Measurements from ENCODE around the gene PRRC2A.

The PRRC2A gene

GRCh38 chr6:31620586-31621319 is at the start of gene PRRC2A:
Gene PRRC2A, plus strand, starts transcription at chr6:31620715. Its CDS starts 2,075 bp downstream, at chr6:31622790.
- DNase-seq: peak in 1 of 2 experiments; percentile 75

GRCh38 chr6:31572041-31572911 is 48.2 kb upstream of the PRRC2A start, which contains the start of gene LTA:
Gene LTA, plus strand, starts transcription at chr6:31572289. Its CDS starts 454 bp downstream, at chr6:31572743.
- DNase-seq: no peak

GRCh38 chr6:31573239-31574105 is 47.0 kb upstream of the PRRC2A start:
- DNase-seq: no peak

DNA sequence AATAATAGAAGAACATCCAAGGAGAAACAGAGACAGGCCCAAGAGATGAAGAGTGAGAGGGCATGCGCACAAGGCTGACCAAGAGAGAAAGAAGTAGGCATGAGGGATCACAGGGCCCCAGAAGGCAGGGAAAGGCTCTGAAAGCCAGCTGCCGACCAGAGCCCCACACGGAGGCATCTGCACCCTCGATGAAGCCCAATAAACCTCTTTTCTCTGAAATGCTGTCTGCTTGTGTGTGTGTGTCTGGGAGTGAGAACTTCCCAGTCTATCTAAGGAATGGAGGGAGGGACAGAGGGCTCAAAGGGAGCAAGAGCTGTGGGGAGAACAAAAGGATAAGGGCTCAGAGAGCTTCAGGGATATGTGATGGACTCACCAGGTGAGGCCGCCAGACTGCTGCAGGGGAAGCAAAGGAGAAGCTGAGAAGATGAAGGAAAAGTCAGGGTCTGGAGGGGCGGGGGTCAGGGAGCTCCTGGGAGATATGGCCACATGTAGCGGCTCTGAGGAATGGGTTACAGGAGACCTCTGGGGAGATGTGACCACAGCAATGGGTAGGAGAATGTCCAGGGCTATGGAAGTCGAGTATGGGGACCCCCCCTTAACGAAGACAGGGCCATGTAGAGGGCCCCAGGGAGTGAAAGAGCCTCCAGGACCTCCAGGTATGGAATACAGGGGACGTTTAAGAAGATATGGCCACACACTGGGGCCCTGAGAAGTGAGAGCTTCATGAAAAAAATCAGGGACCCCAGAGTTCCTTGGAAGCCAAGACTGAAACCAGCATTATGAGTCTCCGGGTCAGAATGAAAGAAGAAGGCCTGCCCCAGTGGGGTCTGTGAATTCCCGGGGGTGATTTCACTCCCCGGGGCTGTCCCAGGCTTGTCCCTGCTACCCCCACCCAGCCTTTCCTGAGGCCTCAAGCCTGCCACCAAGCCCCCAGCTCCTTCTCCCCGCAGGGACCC is 46.1 kb upstream of the PRRC2A start:
- DNase-seq: no peak

GRCh38 chr6:31575335-31575901 is 45.1 kb upstream of the PRRC2A start, which contains the start of gene TNF:
Gene TNF, plus strand, starts transcription at chr6:31575565. Its CDS starts 177 bp downstream, at chr6:31575742.
- DNase-seq: no peak

GRCh38 chr6:31575952-31576685 is 44.4 kb upstream of the PRRC2A start:
- DNase-seq: peak in 1 of 2 experiments; percentile 59

- DNase-seq: no peak
These were observed 43.5 kb upstream of the PRRC2A start for GRCh38 chr6:31576897-31577578.

- no peak for DNase-seq
These were observed 42.9 kb upstream of the PRRC2A start for GRCh38 chr6:31577579-31577966.

DNA sequence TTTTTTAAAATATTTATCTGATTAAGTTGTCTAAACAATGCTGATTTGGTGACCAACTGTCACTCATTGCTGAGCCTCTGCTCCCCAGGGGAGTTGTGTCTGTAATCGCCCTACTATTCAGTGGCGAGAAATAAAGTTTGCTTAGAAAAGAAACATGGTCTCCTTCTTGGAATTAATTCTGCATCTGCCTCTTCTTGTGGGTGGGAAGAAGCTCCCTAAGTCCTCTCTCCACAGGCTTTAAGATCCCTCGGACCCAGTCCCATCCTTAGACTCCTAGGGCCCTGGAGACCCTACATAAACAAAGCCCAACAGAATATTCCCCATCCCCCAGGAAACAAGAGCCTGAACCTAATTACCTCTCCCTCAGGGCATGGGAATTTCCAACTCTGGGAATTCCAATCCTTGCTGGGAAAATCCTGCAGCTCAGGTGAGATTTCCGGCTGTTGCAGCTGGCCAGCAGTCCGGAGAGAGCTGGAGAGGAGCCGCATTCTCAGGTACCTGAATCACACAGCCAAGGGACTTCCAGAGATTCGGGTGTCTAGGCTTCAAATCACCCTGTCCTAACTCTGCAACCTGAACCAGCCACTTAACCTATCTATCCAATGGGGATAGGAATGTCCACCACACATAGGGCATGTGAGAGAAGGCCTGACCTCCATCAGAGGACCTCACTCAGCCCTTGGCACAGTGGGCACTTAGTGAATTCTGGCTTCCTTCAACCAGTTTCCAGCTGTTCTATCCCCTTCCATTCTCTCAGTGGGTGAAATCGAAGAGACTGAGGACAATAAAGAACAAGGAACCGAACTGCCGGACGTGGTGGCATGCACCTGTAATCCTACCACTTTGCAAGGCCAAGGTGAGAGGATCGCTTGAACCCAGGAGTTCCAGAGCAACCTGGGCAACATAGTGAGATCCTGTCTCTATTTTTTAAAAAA is 42.1 kb upstream of the PRRC2A start:
- DNase-seq: no peak

DNA sequence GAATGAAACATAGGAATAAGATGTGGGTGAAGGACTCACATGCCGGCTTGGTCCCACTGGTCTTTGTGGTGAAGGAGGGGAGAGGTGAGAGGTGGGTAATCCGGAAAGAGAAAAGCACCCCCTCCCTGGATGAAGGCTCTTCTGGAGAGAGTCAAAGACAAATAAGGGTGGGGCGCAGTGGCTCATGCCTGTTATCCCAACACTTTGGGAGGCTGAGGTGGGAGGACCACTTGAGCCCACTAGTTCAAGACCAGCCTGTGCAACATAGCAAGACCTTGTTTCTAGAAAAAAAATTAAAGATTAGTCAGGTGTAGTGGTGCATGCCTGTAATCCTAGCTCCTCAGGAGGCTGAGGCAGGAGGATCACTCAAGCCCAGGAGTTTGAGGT is 41.4 kb upstream of the PRRC2A start:
- DNase-seq: no peak

DNA sequence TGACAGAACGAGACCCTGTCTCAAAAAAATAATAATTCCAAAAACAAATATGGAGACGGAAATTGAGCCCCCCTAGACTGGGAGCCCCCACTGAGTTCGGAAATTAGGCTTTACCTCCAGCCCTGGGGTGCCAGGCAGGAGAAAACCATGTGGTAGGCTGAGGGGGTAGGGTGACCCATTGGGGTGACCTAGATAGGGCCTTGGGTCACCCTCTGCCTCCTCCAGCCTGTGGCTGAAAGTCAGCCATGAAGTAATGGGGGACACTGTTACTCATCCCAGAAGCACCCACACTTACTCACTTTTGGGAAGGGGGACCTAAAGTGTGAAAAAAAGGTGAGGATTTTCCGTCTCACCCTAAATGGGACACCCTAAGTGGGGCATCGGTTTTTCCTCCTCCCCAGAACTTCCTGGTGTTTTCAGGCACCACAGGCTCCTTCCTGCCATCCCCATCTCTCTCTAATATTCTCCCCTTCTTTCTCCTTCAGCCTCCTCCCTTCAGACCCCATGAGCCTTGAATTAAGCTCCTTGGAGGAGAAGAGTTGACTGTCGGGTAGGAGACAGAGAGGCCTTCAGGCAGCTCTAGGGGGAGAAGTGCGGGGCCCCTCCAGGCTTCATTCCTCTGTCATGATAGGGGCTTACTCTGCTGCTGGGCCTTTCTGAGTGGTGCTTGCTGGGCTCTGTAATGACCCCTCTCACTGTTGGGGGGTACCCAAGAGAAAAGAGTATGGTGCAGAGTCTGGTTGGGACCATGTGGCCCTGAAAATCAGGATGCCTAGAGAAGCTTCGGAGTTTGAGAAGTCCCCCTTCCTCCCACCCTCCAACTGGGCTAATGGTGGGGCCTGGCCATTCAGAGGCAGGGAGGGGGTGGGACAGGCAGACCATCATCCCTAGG is 40.7 kb upstream of the PRRC2A start:
- DNase-seq: no peak

DNA sequence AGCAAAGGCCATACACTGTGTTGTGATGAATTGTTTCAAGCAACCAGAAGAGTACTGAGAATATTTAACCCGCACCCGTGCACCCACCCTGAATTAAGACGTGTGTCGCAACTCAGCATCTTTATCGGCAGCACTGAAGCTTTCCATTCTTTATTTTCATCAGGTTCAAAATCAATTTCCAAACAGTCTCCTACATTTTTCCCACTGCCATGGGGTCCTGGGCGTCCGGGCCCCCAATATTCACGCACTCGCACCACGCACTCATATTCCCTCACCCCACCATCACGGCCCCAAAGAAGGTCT is 40.1 kb upstream of the PRRC2A start:
- no peak for DNase-seq

DNA sequence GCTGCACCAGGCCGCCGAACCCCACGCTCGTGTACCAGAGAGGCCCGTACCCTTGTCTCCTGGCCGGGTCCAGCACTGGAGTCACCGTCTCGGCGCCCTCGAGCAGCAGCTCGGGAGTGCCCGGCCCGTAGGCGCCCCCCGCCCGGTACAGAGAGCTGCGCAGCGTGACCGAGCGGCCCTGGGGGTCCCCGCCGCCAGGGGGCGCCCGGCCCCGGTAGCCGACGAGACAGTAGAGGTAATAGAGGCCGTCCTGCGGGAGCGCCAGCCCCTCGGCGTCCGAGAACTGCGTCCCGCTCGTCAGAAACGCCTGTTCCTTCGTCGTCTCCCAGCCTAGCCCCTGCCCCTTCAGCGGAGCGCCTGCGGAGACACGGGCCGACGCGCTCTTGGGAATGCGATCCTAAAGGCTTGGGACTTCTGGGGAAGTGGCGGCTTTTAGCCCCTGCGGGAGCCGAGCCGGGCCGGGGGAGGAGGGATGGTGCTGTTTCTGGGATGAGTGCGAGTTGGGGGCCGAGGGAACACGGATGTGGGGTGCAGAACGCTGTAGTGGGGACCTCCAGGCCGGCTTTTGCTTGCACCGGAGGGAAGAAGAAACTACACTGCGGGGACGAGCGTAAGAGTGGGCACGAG is 39.6 kb upstream of the PRRC2A start:
- DNase-seq: peak; percentile 57 to 78

GRCh38 chr6:31581434-31582229 is 38.9 kb upstream of the PRRC2A start:
- peak in 1 of 2 experiments; percentile 13 for DNase-seq

GRCh38 chr6:31582230-31582643 is 38.3 kb upstream of the PRRC2A start, which contains the start of gene LTB:
Gene LTB, minus strand, starts transcription at chr6:31582424. Its CDS starts 7 bp downstream, at chr6:31582417.
- DNase-seq: no peak

DNA sequence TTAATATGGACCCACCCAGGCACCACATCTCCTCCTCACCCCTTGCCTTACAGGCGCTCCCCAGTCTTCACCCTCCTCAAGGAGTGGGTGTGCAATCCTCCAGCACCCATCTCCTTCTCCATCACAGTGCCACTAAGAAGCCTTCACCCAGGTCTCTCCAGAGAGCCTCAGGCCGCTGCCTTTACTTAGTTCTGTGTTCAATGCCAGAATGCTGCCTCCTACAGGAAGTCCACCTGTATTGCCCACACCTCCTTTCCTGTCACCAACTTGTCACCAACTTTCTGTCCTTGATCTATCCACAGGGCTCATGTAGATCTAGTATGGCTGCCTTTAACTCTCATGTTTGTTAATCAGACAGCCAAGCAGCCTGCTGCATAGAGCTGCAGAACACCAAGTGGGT is 35.0 kb upstream of the PRRC2A start:
- DNase-seq: no peak

All from NCI-H524 (cell line).